ENCODE measurements around the gene FYCO1. TPM values are rescaled to one million over a fixed set of nuclear protein-coding genes. Genes with fewer than 3 reads are reported as not detected.

The FYCO1 gene
- total RNA-seq, 1 experiment from 2014 or later = 10.9 TPM

GRCh38 chr3:45988804-45989203 lies 6.8 kb downstream of the FYCO1 start:
- intact Hi-C loops (cut with micrococcal nuclease; ENCODE audit: unreplicated experiment) = no loop called here
- POLR2A ChIA-PET = interaction anchor here (0.6 kb wide), 1 partner anchor 9 kb away, joined by 3 read pairs; no protein-coding TSS in a partner anchor

DNA sequence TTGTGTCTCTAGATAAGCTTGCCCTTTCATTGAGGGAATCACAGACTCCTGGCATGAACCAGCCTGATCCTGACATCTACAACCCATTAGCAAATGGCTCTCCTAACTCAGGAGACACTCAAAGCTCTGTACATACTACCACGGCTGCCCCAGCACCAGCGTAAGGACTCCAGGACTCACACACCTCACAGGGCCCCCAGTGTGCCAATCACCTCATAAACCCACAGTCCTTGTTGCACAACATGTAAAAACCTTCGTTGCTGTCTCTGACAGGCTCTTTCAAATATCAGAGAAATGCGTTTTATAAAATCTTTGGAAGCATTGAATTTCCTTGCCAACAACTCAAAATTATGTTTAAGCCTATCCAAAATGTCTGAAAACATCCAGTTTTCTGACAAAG lies 7.3 kb downstream of the FYCO1 start:
- no peak overlapping the region for H3K4me3 ChIP-seq (ENCODE audit: low read depth, low read length)
- ChIA-PET CTCF (no interaction called here), POLR2A (interaction anchor here (0.6 kb wide), 1 partner anchor 8 kb away, joined by 3 read pairs; no protein-coding TSS in a partner anchor)
- Mint-ChIP-seq H3K27ac (ENCODE audit: unreplicated experiment) (no peak overlapping the region), H3K36me3 (ENCODE audit: insufficient read depth, unreplicated experiment) (no peaks in the 10 kb centered on the region), H3K4me1 (ENCODE audit: low read depth, unreplicated experiment) (peaks cover 27% of the 10 kb centered on the region), H3K4me3 (ENCODE audit: unreplicated experiment) (no peak overlapping the region), H3K27me3 (ENCODE audit: insufficient read depth, unreplicated experiment) (no peaks in the 10 kb centered on the region), H3K9me3 (ENCODE audit: unreplicated experiment) (no peaks in the 10 kb centered on the region)
- no peak for DNase-seq
- no peak for TF ChIP-seq CTCF (IDR thresholded peaks at IDR 0.05; ENCODE audit: insufficient read depth in 1 of 2, low read depth in 1 of 2, low read length in 1 of 2, severe bottlenecking in 1 of 2, unreplicated experiment in 1 of 2)
- H3K4me1 ChIP-seq = peaks cover 28% of the 10 kb centered on the region
- no peaks in the 10 kb centered on the region for H3K27me3 ChIP-seq (replicated peaks; ENCODE audit: control insufficient read depth, insufficient read depth, low read length)
- intact Hi-C loops (cut with micrococcal nuclease; ENCODE audit: unreplicated experiment) = no loop called here
- no peaks in the 10 kb centered on the region for H3K36me3 ChIP-seq (ENCODE audit: control insufficient read depth, insufficient read depth, low read length)
- no peaks in the 10 kb centered on the region for H3K9me3 ChIP-seq
- BruUV-seq (replicated peaks) = no TSS peak

More at GRCh38 chr3:45988804-45989203, 6.8 kb downstream of the FYCO1 start:
- peaks cover 27% of the 10 kb centered on the region for H3K4me1 Mint-ChIP-seq (ENCODE audit: low read depth, unreplicated experiment)
- TF ChIP-seq CTCF (IDR thresholded peaks at IDR 0.05; ENCODE audit: insufficient read depth in 1 of 2, low read depth in 1 of 2, low read length in 1 of 2, severe bottlenecking in 1 of 2, unreplicated experiment in 1 of 2) = no peak
- H3K36me3 ChIP-seq (ENCODE audit: control insufficient read depth, insufficient read depth, low read length) = no peaks in the 10 kb centered on the region
- no peaks in the 10 kb centered on the region for H3K36me3 Mint-ChIP-seq (ENCODE audit: insufficient read depth, unreplicated experiment)
- H3K4me3 ChIP-seq (ENCODE audit: low read depth, low read length) = no peak overlapping the region
- H3K4me3 Mint-ChIP-seq (ENCODE audit: unreplicated experiment) = no peak overlapping the region
- no peak for DNase-seq
- no TSS peak for BruUV-seq (replicated peaks)
- CTCF ChIA-PET = no interaction called here
- H3K27me3 Mint-ChIP-seq (ENCODE audit: insufficient read depth, unreplicated experiment) = no peaks in the 10 kb centered on the region
- peaks cover 28% of the 10 kb centered on the region for H3K4me1 ChIP-seq
- H3K9me3 ChIP-seq = no peaks in the 10 kb centered on the region
- no peak overlapping the region for H3K27ac Mint-ChIP-seq (ENCODE audit: unreplicated experiment)
- no peaks in the 10 kb centered on the region for H3K9me3 Mint-ChIP-seq (ENCODE audit: unreplicated experiment)
- H3K27me3 ChIP-seq (replicated peaks; ENCODE audit: control insufficient read depth, insufficient read depth, low read length) = no peaks in the 10 kb centered on the region

DNA sequence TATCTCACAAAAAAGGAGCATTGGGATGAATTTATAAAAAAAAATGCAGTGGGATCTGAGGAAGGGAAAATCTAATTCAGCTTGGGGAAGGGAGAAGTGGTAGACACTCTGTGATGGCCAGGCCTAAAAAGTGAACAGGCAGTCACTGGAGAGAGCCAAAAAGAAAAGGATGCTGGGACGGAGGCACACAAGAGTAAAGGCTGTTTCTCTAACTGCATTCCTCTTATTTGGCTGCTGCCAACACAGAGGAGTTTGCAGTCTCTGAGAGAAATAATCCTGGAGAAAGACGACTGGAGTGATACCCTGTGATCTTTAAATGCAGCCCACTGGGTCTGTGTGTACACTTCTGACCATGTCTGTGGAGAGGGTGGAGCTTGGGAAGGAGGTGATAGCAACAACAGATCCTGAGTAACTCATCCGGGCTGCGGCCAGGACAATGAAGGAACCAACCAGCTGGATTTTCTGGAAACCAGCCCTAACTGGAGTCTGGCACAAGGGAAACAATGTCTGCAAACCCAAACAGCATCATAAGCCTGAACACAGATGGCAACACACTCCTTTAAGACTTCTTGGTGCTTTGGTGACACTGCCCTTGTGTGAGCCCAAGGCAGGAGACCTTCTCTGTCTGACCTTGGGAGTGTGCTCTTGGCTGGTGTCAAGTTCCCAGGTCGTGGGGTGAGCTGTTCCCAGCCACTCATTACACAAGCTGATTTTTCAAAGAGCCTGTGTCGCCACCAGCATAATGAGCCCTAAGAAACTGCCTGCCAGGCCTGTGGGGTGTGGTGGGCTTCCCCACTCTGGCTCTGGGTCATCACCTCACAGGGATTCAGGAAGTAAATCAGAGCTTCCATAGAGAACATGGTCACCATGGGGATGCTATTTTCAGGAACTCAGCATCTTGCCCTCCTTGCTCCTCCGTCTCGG lies 8.0 kb downstream of the FYCO1 start:
- POLR2A ChIA-PET = no interaction called here
- Histone ChIP-seq H3K9me3 (no peaks in the 10 kb centered on the region), H3K4me3 (ENCODE audit: low read depth, low read length) (no peak overlapping the region), H3K36me3 (ENCODE audit: control insufficient read depth, insufficient read depth, low read length) (no peaks in the 10 kb centered on the region), H3K4me1 (peaks cover 28% of the 10 kb centered on the region), H3K27me3 (replicated peaks; ENCODE audit: control insufficient read depth, insufficient read depth, low read length) (no peaks in the 10 kb centered on the region)
- CTCF ChIA-PET = no interaction called here
- DNase-seq = no peak
- Mint-ChIP-seq H3K4me1 (ENCODE audit: low read depth, unreplicated experiment) (peaks cover 27% of the 10 kb centered on the region), H3K27me3 (ENCODE audit: insufficient read depth, unreplicated experiment) (no peaks in the 10 kb centered on the region), H3K4me3 (ENCODE audit: unreplicated experiment) (no peak overlapping the region), H3K9me3 (ENCODE audit: unreplicated experiment) (no peaks in the 10 kb centered on the region), H3K27ac (ENCODE audit: unreplicated experiment) (peak overlapping the region; percentile 79), H3K36me3 (ENCODE audit: insufficient read depth, unreplicated experiment) (no peaks in the 10 kb centered on the region)
- no TSS peak for BruUV-seq (replicated peaks)
- TF ChIP-seq CTCF (IDR thresholded peaks at IDR 0.05; ENCODE audit: insufficient read depth in 1 of 2, low read depth in 1 of 2, low read length in 1 of 2, severe bottlenecking in 1 of 2, unreplicated experiment in 1 of 2) = no peak
- intact Hi-C loops (cut with micrococcal nuclease; ENCODE audit: unreplicated experiment) = no loop called here
